Natural killer cell (primary cell): Measurements from ENCODE around the gene F2RL3. TPM values are rescaled to one million over a fixed set of nuclear protein-coding genes. Genes with fewer than 3 reads are reported as not detected.
"Not testable (repeated sequence)": the region's sequence is repeated elsewhere in the genome, so short reads cannot be mapped to it uniquely, and the experiment has no call there.

Source experiments
- ATAC-seq, 3 donors: fragments of 150-1000 bp in 2 of 3; fragments of 200-7000 bp in 1 of 3; cut with Tn5 transposase; 1 replicate in 1 of 3; 2 replicates in 2 of 3; pipeline ENCODE4 v1.10.0; 2021; ENCODE audit warnings: mild to moderate bottlenecking in 2 of 3, moderate library complexity in 2 of 3
- DNase-seq, 2 donors: peaks; one replicate each; pipeline versions ENCODE4 v3.0.0 to v3.0.0-alpha.2; 2013 to 2021; ENCODE audit warnings: mixed read lengths in 1 of 2
- H3K27ac ChIP-seq: one replicate; pipeline ENCODE4 v1.5.1; 2013; ENCODE audit warnings: mild to moderate bottlenecking, low read length
- H3K27me3 ChIP-seq: one replicate; pipeline ENCODE4 v1.6.1; 2013; ENCODE audit warnings: low read length; ENCODE audit not compliant: control insufficient read depth, insufficient read depth
- H3K36me3 ChIP-seq: one replicate; pipeline ENCODE4 v1.6.1; 2013; ENCODE audit warnings: low read length; ENCODE audit not compliant: control insufficient read depth, insufficient read depth
- H3K4me1 ChIP-seq: one replicate; pipeline ENCODE4 v1.6.1; 2013; ENCODE audit warnings: low read length; ENCODE audit not compliant: control insufficient read depth, insufficient read depth
- H3K4me3 ChIP-seq: one replicate; pipeline ENCODE4 v1.5.1; 2013; ENCODE audit warnings: low read length
- H3K9me3 ChIP-seq: one replicate; pipeline ENCODE4 v1.6.1; 2013; ENCODE audit warnings: low read length; ENCODE audit not compliant: control insufficient read depth, insufficient read depth
- H3K27ac Mint-ChIP-seq, 2 donors: one replicate each; pipeline ENCODE4 v1.8.0; 2022; ENCODE audit warnings: mild to moderate bottlenecking in 2 of 2, mixed read lengths in 2 of 2, moderate library complexity in 1 of 2
- H3K27me3 Mint-ChIP-seq, 2 donors: one replicate each; pipeline ENCODE4 v1.8.0; 2022; ENCODE audit warnings: low read depth in 2 of 2, mixed read lengths in 2 of 2
- H3K36me3 Mint-ChIP-seq: one replicate; pipeline ENCODE4 v1.8.0; 2022; ENCODE audit warnings: mixed read lengths
- H3K4me1 Mint-ChIP-seq, 2 donors: one replicate each; pipeline ENCODE4 v1.8.0; 2022; ENCODE audit warnings: mixed read lengths in 2 of 2
- H3K4me3 Mint-ChIP-seq: one replicate; pipeline ENCODE4 v1.8.0; 2022; ENCODE audit warnings: mild to moderate bottlenecking, moderate library complexity, mixed read lengths
- H3K9me3 Mint-ChIP-seq, 2 donors: one replicate each; pipeline ENCODE4 v1.8.0; 2022; ENCODE audit warnings: mixed read lengths in 2 of 2
- WGBS: methylation state at CpG from one replicate; pipeline ENCODE4 v1.1.7; 2013; ENCODE audit warnings: missing lambda C conversion rate; ENCODE audit not compliant: insufficient coverage; 5-methylcytosine and 5-hydroxymethylcytosine counted together
- intact Hi-C: fragments of 100-400 bp; cut with micrococcal nuclease; formaldehyde crosslinking; loops from one replicate; pipeline ENCODE4 v1.14.2; 2022
- total RNA-seq, 4 donors: library from RNA; stranded (reverse); fragments of 120-200 nt in 1 of 4; gene quantifications; one replicate each; pipeline versions ENCODE4 v1.2.3 to v1.2.4, GENCODE V29; 2013 to 2022
- TF ChIP-seq, protein P1 (sequence below): fragments of 200-600 bp; IDR thresholded peaks from one replicate; pipeline ENCODE4 v1.8.0; 2022; ENCODE audit warnings: antibody characterized with exemption

The F2RL3 gene
- total RNA-seq, 3 donors from 2014 or later (not counting 1 experiment from before 2014, with no cell fraction given) = 0.24 to 0.39 (median 0.28) TPM

DNA sequence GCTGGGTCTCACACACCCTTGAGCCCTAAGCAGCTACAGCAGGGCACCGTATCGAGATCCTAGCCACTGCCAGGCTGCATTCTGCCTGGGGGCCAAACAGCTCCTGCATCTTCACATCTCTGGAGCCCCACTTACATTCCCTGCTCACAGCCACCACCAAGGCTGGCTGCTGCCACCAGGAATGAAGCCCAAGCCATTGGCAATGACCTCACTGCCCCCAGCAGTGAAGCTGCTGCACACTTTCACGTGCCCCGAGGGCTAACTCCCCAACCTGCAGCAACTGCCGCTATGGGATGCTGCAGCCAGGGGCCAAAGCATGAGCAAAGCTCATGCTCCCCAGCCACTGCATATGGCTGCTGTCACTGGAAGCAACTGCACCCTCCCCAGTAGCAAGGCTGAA is 42.0 kb downstream of the F2RL3 start:
- intact Hi-C loops = no loop called here
- DNase-seq = no peak
- ATAC-seq = no peak
- peaks cover under 1% of the 10 kb centered on the region for H3K9me3 ChIP-seq
- Mint-ChIP-seq H3K4me1 (no peaks in the 10 kb centered on the region), H3K27ac (no peak overlapping the region), H3K4me3 (no peak overlapping the region), H3K36me3 (peaks cover 9% of the 10 kb centered on the region), H3K27me3 (peaks cover 6 to 25% of the 10 kb centered on the region in 2 donors), H3K9me3 (peaks cover 3 to 17% of the 10 kb centered on the region in 2 donors)
- H3K27me3 ChIP-seq = no peaks in the 10 kb centered on the region
- H3K36me3 ChIP-seq = no peaks in the 10 kb centered on the region
- 77% methylated on average over 5 of the region's 5 CpGs for WGBS
- no peak overlapping the region for H3K4me3 ChIP-seq
- no peak overlapping the region for H3K27ac ChIP-seq
- TF ChIP-seq, protein P1, sequence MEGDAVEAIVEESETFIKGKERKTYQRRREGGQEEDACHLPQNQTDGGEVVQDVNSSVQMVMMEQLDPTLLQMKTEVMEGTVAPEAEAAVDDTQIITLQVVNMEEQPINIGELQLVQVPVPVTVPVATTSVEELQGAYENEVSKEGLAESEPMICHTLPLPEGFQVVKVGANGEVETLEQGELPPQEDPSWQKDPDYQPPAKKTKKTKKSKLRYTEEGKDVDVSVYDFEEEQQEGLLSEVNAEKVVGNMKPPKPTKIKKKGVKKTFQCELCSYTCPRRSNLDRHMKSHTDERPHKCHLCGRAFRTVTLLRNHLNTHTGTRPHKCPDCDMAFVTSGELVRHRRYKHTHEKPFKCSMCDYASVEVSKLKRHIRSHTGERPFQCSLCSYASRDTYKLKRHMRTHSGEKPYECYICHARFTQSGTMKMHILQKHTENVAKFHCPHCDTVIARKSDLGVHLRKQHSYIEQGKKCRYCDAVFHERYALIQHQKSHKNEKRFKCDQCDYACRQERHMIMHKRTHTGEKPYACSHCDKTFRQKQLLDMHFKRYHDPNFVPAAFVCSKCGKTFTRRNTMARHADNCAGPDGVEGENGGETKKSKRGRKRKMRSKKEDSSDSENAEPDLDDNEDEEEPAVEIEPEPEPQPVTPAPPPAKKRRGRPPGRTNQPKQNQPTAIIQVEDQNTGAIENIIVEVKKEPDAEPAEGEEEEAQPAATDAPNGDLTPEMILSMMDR = no peak
- no peaks in the 10 kb centered on the region for H3K4me1 ChIP-seq

DNA sequence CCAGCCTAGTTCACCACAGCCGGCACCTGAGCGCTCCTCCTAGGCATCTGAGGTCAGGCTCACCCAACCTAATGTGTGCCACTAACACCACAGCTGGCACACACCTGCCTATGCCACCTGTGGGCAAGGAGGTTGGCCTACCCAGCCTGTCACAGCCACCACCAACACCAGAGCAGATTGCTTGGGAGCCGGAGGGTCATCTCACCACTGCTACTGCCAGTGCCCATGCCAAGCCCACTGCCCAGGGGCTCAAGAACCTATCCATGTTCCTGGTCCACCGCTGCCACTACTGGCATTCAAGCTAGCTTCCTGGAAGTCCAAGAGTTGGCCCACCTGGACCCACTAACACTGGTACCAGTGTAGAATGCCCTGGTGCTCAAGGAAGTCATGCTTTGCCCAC is 42.5 kb downstream of the F2RL3 start:
- no peaks in the 10 kb centered on the region for H3K4me1 ChIP-seq
- TF ChIP-seq, protein P1 = no peak

DNA sequence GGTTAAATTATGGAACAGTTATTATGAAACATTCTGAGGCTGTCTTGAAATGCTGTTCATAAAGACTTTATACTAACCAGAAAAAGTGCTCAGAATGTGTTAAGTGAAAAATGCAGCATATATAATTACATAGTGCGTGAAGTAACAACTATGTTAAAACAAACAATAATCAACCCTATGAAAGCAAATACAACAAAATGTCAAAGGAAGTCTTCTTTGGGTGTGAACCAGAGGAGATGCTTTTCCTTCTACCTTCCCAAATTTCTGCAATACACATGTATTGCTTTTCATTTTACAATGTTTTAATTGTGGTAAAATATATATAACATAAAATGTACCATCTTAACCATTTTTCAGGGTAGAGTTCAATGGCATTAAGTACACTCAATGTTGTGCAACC is 45.7 kb downstream of the F2RL3 start:
- intact Hi-C loops = no loop called here
- Histone ChIP-seq H3K4me1 (no peaks in the 10 kb centered on the region), H3K27ac (no peak overlapping the region), H3K27me3 (no peaks in the 10 kb centered on the region), H3K4me3 (no peak overlapping the region), H3K9me3 (no peaks in the 10 kb centered on the region), H3K36me3 (no peaks in the 10 kb centered on the region)
- no peak overlapping the region for H3K27ac Mint-ChIP-seq
- H3K4me1 Mint-ChIP-seq = no peaks in the 10 kb centered on the region
- peaks cover 3 to 17% of the 10 kb centered on the region in 2 donors for H3K9me3 Mint-ChIP-seq
- TF ChIP-seq, protein P1 = no peak
- H3K27me3 Mint-ChIP-seq = peaks cover 7 to 15% of the 10 kb centered on the region in 2 donors
- ATAC-seq = no peak
- DNase-seq = no peak
- H3K36me3 Mint-ChIP-seq = peaks cover 9% of the 10 kb centered on the region
- H3K4me3 Mint-ChIP-seq = no peak overlapping the region
- WGBS = no CpG with 5 or more reads among the region's 1 CpG

More for the DNA sequence above, 42.5 kb downstream of the F2RL3 start:
- Histone ChIP-seq H3K27me3 (no peaks in the 10 kb centered on the region), H3K36me3 (no peaks in the 10 kb centered on the region), H3K4me3 (no peak overlapping the region), H3K9me3 (no peaks in the 10 kb centered on the region), H3K27ac (no peak overlapping the region)
- no peak for DNase-seq
- H3K27ac Mint-ChIP-seq = no peak overlapping the region
- H3K36me3 Mint-ChIP-seq = peaks cover 9% of the 10 kb centered on the region
- no peaks in the 10 kb centered on the region for H3K4me1 Mint-ChIP-seq
- WGBS = 92% methylated on average over 4 of the region's 4 CpGs
- intact Hi-C loops = no loop called here
- H3K27me3 Mint-ChIP-seq = peaks cover 6 to 25% of the 10 kb centered on the region in 2 donors
- H3K4me3 Mint-ChIP-seq = no peak overlapping the region
- peaks cover 3 to 17% of the 10 kb centered on the region in 2 donors for H3K9me3 Mint-ChIP-seq
- no peak for ATAC-seq

DNA sequence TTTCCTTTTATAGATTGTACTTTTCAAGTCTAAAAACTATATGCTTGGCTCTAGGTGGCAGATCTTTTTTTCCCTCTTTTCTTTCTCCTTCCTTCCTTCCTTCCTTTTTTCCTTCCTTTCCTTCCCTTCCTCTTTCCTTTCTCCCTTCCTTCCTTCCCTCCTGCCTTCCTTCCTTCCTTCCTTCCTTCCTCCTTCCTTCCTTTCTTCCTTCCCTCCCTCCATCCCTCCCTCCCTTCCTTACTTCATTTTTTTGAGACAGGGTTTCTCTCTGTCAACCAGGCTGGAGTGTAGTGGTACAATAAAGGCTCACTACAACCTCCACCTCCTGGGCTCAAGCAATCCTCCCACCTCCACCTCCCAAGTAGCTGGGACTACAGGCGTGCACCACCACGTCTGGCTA is 48.1 kb downstream of the F2RL3 start:
- Mint-ChIP-seq H3K4me1 (no peaks in the 10 kb centered on the region), H3K9me3 (peaks cover 3 to 17% of the 10 kb centered on the region in 2 donors), H3K27me3 (peaks cover 6 to 7% of the 10 kb centered on the region in 2 donors), H3K4me3 (no peak overlapping the region), H3K36me3 (peaks cover 9% of the 10 kb centered on the region), H3K27ac (no peak overlapping the region)
- DNase-seq (no peak), ATAC-seq (no peak)
- Histone ChIP-seq H3K27me3 (no peaks in the 10 kb centered on the region), H3K4me3 (no peak overlapping the region), H3K9me3 (no peaks in the 10 kb centered on the region), H3K36me3 (no peaks in the 10 kb centered on the region), H3K27ac (no peak overlapping the region), H3K4me1 (no peaks in the 10 kb centered on the region)
- intact Hi-C loops = no loop called here
- WGBS = 85% methylated on average over 2 of the region's 2 CpGs
- TF ChIP-seq, protein P1 = no peak

DNA sequence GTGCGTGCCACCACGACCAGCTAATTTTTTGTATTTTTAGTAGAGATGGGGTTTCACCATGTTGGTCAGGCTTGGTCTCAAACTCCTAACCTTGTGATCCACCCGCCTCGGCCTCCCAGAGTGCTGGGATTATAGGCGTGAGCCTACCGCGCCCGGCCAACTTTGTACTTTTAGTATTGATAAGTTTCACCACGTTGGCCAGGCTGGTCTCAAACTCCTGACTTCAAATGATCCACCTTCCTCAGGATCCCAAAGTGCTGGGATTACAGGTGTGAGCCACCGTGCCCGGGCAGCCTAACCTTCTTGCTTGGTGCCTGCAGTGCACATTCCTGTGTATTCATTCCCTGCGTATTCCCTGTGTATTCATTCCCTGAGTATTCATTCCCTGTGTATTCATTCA is 49.0 kb downstream of the F2RL3 start:
- H3K27me3 Mint-ChIP-seq, H3K36me3 ChIP-seq, H3K4me3 ChIP-seq, H3K9me3 ChIP-seq, H3K27ac ChIP-seq, H3K4me1 ChIP-seq, H3K4me1 Mint-ChIP-seq, ATAC-seq, intact Hi-C loops, H3K36me3 Mint-ChIP-seq, H3K27ac Mint-ChIP-seq, DNase-seq, H3K27me3 ChIP-seq, H3K4me3 Mint-ChIP-seq: not testable (repeated sequence)
- peaks cover 3 to 17% of the 10 kb centered on the region in 2 donors for H3K9me3 Mint-ChIP-seq
- WGBS = 97% methylated on average over 12 of the region's 12 CpGs
